DMS53 (cell line): ENCODE measurements around the gene SPTSSB.

Experiments used
- DNase-seq: peaks from one replicate; lab custom pipeline; 2025; lab: John Stamatoyannopoulos, UW

The SPTSSB gene

GRCh38 chr3:161390200-161390599 lies 18.9 kb upstream of the SPTSSB start:
- no peak for DNase-seq

GRCh38 chr3:161389445-161390035 lies 18.2 kb upstream of the SPTSSB start:
- no peak for DNase-seq

- no peak for DNase-seq
These were observed 17.5 kb upstream of the SPTSSB start for GRCh38 chr3:161388855-161389254.

- no peak for DNase-seq
These were observed 15.9 kb upstream of the SPTSSB start for GRCh38 chr3:161386991-161387770.

GRCh38 chr3:161372321-161373260 lies 1.3 kb upstream of the SPTSSB start:
- DNase-seq: peak; percentile 61

- DNase-seq: no peak
These were observed 1.8 kb downstream of the SPTSSB start for GRCh38 chr3:161369531-161369930.

GRCh38 chr3:161366094-161366493 lies 5.2 kb downstream of the SPTSSB start:
- no peak for DNase-seq

- no peak for DNase-seq
These were observed 12.8 kb downstream of the SPTSSB start for GRCh38 chr3:161358488-161358887.

- DNase-seq: no peak
These were observed 15.0 kb downstream of the SPTSSB start for GRCh38 chr3:161356287-161356686.

- peak; percentile 64 for DNase-seq
These were observed 15.8 kb downstream of the SPTSSB start for GRCh38 chr3:161355508-161355907.

GRCh38 chr3:161354554-161354953 lies 16.8 kb downstream of the SPTSSB start:
- no peak for DNase-seq

- DNase-seq: no peak
These were observed 20.0 kb downstream of the SPTSSB start for GRCh38 chr3:161351330-161351729.

- no peak for DNase-seq
These were observed 20.4 kb downstream of the SPTSSB start for GRCh38 chr3:161350916-161351315.

- DNase-seq: peak; percentile 6
These were observed 21.6 kb downstream of the SPTSSB start for GRCh38 chr3:161349529-161350312.

- no peak for DNase-seq
These were observed 22.4 kb downstream of the SPTSSB start for GRCh38 chr3:161348796-161349400.

- no peak for DNase-seq
These were observed 23.6 kb downstream of the SPTSSB start for GRCh38 chr3:161347726-161348125.

GRCh38 chr3:161345023-161345422 lies 26.3 kb downstream of the SPTSSB start:
- no peak for DNase-seq

- DNase-seq: no peak
These were observed 27.3 kb downstream of the SPTSSB start for GRCh38 chr3:161343986-161344385.

- DNase-seq: no peak
These were observed 27.8 kb downstream of the SPTSSB start for GRCh38 chr3:161343540-161343939.

- no peak for DNase-seq
These were observed 28.7 kb downstream of the SPTSSB start for GRCh38 chr3:161342629-161343028.
